Occipital lobe (tissue), 2 donors: ENCODE results near the gene AMZ1. TPM values are rescaled to one million over a fixed set of nuclear protein-coding genes. Genes with fewer than 3 reads are reported as not detected.

Source experiments
- DNase-seq: peaks from one replicate; lab custom pipeline; 2025; lab: John Stamatoyannopoulos, UW
- total RNA-seq: library from RNA; depleted of rRNA; stranded (reverse); fragments of >200 nt; gene quantifications from one replicate; pipeline ENCODE4 v1.2.3, GENCODE V29; 2014

Gene AMZ1, protein sequence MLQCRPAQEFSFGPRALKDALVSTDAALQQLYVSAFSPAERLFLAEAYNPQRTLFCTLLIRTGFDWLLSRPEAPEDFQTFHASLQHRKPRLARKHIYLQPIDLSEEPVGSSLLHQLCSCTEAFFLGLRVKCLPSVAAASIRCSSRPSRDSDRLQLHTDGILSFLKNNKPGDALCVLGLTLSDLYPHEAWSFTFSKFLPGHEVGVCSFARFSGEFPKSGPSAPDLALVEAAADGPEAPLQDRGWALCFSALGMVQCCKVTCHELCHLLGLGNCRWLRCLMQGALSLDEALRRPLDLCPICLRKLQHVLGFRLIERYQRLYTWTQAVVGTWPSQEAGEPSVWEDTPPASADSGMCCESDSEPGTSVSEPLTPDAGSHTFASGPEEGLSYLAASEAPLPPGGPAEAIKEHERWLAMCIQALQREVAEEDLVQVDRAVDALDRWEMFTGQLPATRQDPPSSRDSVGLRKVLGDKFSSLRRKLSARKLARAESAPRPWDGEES
- 2.2 TPM for total RNA-seq

DNA sequence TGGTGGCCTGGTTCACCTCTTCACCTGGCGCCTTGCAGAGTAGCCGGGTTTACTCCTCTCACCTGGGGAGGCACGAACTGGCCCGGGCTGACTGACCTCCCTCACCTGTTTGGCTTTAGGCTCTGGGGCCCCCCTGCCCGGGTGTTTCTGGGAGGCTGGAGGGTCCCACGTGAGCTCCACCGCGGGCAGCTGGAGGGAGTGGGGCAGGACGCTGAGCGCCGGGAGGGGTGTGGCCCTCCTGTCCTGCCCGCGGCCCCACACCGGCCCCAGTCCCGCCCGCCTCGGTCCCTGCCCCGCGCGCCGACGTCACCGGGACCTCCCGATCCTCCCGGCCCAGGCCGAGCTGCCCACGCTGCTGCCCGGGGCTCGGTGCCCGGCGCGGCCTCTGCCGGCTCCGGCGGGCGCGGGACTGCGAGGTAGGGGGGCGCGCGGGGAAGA lies at the start of gene AMZ1:
TSS of gene AMZ1 (plus strand) at position 322 of the 438 bp plus-strand sequence. CDS start 12,250 bp downstream, outside the sequence.
- DNase-seq, result no peak

DNA sequence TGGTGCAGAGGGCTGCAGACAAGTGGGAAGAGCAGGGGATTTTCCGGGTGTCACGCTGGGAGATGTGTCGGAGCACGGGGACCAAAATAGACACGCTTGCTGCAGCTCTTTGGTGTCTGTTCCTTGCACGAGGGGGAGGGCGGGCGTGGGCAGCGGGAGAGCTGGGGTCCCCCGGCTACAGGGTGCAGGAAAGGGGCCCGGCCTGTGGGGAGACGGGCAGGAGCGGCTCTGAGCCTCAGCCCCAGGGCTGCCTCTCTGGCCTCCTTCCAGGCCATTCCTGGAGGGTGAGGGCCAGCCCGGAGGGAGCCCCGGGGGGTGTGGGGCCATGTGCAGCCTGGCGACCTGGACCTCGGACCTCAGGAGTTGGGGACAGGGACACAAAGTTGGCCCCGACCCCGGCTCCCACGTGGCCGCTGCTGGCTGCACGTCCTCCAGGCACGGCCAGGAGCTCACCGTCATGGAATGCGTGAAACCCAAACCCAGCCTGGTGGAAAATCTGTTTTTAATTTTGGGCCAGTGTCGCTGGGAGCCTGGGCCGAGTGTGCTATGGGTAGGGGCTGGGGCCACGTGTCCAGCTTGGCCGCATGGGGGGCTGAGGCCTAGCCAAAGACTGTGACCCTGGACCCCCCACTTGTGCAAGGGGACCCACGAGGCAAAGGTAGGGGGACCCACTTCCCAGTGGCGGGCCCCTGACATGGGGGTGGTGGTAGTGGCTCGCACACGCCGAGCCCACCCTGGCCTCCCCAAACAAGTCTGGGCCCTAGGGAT lies 49.6 kb upstream of the AMZ1 start:
- DNase-seq, result peak; percentile 40

DNA sequence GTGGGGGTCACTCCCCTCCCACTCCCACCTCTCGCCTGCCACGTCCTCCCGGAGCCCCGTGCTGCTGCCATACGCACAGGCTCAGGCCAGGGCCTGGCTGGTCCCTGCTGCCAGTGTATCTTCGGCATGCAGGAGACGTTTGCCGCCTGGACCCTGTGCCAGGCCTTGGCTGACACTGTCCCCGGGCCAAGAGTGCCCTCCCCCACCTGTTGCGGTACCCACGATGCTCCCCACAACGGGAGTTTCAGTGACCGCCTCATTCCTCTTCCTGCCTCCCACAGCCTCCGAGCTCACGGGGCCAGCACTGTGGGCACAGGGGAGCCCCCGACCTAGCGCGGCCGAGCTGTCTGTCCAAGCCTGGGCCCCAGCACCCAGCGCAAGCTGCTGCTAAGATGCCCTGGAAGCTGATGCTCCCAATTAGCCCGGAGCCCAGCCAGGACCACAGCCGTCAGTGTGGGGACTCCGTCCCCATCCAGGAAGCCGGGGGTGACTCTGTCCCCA lies 48.8 kb upstream of the AMZ1 start:
- DNase-seq, result no peak

DNA sequence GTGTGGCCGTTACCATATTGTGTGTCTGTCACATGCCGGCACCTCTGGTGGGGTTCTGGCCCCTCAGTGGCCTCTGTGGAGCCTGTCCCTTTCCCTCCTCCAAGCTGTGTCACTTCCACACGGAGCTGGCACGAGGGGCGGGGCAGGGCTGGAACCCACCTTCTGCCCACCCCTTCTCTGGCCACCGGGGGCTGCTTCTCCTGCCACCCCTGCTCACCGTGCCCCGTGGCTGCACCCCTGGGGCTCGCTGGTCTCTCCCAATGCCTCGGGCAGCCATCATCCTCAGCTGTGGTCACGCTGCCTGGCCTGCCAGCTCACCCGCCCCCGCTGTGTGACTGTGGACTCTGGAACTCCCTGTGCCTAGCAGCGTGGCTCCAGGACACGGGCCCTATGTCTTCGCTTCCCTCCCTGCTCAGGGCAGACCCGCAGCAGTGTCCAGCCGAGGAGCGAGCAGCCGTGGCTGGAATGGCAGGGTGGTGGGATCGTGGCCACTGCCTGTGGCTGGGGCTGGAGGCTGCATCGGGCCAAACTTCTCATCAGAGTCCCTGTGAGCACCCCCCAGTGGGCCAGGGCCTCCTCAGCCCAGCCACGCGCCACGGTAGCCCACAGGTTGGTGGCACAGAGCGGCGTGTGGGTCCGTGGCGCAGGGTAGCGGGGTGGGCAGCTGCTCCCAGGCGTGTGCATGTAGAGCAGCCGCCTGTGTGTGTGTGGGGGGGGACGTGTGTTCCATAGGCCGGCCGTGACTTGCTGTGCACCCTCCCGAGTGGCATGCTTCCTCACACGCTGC lies 48.1 kb upstream of the AMZ1 start:
- no peak for DNase-seq

DNA sequence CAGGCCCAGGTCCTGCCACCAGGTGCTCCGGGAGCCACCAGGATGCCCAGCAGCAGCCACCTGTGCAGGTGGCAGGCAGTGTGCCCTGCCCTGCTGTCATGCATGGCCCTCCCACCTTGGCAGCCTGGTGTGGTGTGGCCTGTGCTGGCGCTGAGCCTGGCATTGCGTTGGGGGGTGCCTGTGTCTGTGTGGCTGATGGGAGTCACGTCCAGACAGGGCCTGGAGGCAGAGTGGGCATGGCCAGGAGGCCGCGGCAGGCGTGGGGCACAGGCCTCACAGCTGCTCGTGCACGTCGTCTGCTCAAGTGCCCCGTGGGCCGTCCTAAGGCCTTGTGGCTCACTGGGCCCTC lies 47.5 kb upstream of the AMZ1 start:
- DNase-seq, result no peak

DNA sequence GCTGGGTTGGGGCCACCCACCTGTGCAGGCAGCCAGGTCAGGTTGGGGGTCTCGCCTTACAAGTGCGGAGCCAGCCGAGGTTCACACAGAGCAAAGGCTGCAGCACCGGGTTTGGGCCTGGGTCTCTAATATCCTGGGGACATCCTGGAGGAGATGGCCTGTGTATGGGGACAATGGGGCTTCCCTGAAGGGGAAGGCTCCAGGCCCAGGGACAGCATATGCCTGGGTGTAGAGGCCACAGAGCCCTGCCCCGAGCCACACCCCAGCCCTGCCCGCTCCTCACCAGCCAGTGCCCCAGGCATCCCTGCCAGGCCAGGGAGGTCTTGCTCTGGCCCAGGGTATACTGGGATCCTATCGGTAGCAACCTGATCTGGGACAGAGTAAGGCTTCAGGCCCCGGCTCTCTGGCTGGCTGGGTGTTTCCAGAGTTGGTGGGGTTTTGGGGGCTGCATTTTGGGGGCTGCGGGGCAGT lies 47.1 kb upstream of the AMZ1 start:
- DNase-seq, result no peak

DNA sequence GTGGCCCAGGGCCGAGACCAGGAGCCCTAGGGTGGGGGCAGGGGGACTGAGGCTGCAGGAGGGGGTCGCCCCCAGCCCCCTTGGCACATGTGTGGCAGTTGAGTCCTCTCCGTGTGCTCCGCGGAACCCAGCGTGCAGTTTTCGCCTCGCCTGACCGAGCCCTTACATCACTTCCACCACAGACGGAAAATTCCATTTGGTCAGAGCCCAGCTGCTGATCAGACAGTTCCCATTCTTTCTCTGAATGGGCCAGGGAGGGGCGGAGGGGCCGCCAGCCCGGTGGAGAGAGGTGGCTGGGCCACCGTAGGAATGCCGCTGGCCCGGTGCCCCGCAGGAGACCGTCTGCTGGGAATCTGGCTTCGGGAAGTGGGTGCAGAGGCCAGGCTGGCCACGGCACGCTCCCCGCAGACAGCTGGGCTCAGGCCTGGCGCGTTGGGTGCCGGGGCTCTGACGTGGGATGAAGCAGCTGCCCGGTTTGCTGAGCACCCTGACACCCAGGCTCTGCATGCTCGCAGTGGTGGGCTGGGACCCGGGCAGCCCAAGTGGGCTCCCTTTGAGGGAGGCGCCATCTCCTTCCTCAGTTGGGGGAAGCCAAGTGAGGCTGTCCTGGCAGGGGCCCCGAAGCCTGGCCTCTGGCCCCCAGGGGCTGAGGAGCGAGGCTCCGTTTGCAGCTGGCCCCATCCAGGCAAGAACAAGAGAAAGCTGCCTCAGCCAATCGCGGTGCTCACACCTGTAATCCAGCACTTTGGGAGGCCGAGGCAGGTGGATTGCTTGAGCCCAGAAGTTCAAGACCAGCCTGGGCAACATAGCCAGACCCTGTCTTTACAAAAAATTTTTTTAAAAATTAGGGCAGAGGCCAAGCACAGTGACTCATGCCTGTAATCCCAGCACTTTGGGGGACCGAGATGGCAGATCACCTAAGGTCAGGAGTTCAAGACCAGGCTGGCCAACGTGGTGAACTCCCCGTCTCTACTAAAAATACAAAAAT lies 46.3 kb upstream of the AMZ1 start:
- DNase-seq, result peak; percentile 81

DNA sequence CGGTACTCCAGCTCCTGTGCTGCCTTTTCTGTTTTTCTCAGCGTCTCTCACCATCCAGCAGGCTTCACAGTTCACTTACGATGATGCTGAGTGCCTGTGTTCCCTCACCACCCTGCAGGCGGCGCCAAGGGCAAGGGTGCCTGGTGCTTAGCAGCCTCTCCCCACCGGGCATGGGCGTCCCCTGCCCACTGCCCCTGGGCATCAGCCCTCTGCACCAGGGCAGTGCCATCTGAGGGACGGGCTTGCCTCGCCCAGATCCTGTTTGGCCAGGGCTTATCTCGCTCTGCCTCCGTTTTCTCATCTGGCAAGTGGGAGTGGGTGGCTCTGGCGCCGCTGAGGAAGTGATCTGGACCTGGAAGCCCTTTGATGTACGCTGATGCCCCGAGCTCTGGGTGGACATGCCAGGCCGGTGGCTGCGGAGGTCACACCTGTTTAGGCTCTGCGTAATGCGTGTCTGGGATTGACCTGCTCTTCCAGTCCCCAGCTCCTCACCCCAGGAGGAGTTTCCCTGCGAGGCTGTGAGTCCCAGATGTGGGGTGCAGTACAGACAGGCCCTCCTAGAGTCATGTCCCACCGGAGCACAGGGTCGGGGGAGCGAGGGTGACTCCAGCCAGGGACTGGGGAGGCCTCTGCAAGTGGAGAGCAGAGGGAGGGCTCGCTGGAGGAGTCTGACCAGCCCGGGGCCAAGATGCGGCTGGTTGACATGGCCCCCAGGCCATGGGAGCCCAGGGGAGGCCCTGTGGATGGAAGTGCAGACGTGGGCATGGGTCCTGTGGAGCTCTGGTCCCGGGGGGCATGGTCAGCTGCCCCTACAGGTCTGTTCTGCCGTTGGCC lies 44.4 kb upstream of the AMZ1 start:
- no peak for DNase-seq

DNA sequence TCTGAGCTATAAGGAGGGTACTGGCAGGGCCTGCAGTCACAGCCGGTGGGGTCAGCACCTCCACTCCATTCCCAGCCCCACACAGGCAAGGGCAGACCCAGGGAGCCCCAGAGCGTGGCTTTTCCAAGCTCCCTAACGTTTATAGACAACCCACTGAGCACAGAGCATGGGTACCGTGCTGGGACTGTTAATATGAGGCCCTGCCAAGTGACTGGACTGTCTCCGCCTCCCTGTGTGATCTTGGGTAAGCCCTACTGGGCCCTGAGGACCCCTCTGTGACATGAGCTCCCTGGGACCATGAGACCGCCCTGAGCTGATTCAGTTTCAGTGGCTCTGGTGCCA lies 43.8 kb upstream of the AMZ1 start:
- DNase-seq, result no peak

DNA sequence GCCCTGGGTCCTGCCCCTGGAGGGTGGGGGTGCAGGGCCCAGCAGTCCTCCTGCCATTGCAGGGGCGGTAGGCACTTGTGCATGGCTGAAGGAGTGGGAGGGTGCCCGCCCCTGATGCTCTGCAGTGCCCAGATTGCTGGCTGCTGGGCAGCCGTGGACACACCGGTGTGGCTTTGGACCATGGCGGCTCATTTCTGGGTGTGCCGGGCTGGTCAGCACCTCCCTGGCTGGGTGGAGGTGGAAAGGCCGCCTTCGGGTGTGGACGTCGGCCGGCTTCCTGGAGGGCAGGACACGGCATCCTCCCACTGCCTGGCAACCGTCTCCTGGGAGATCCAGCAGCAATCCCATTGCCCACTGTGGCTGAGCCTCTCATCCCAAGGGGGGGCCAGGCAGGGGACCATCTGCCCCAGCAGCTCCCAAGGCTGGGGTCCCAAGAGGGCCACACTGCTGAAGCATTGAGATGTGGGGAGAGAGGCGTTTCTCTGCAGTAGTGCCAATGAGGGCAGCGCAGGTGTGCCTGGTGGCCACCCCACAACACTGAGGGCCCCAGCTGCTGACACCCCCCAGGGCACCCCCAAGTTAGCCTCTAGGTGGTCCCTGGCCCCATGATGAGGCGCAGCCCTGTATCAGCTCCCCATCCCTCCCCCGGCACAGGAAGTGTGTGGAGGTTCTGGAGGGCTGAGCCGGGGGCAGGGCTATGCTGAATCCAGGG lies 43.3 kb upstream of the AMZ1 start:
- no peak for DNase-seq

DNA sequence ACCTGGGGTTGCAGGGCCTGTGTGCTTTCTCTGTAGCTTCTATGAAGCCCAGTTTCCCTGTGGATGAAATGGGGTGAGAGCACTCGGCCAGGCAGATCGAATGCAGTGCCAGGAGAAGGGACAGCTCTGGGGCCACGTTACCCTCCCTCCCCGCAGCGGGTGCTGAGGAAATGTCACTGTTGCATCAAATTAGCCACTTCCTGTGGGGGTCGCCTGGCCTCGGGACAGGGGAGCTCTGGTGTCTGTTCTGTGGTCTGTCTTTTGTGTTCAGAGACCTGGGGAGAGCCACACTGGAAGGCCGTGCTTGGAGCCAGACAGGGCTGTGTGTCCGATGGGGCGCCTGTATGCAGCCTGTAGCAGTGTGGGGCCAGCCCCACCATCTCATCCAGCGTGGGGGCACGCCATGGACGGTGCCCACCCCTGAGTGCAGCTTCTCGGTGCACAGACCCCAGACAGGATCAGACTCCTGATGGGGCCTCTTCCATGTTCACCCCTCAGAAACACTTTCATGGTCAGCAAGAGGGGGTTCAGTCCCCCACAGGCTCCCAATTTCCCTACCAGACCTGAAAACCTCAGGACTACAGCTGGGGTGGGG lies 42.6 kb upstream of the AMZ1 start:
- no peak for DNase-seq

DNA sequence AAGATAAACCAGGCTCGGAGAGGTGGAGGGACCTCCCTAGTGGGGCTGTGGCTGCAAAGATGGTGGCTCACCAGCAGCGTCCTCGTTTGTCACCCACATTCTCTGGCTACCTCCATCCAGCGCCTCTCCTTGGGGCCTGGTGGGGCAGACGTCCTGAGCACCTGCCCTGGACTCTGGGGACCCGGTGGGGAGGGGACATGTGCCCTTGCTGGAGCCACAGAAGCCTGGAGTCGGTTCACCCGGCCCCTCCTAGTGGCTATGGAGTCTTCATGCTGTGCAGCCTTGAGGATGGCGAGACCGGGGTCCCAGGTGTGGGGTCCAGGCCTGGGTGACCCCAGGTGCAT lies 41.7 kb upstream of the AMZ1 start:
- no peak for DNase-seq

DNA sequence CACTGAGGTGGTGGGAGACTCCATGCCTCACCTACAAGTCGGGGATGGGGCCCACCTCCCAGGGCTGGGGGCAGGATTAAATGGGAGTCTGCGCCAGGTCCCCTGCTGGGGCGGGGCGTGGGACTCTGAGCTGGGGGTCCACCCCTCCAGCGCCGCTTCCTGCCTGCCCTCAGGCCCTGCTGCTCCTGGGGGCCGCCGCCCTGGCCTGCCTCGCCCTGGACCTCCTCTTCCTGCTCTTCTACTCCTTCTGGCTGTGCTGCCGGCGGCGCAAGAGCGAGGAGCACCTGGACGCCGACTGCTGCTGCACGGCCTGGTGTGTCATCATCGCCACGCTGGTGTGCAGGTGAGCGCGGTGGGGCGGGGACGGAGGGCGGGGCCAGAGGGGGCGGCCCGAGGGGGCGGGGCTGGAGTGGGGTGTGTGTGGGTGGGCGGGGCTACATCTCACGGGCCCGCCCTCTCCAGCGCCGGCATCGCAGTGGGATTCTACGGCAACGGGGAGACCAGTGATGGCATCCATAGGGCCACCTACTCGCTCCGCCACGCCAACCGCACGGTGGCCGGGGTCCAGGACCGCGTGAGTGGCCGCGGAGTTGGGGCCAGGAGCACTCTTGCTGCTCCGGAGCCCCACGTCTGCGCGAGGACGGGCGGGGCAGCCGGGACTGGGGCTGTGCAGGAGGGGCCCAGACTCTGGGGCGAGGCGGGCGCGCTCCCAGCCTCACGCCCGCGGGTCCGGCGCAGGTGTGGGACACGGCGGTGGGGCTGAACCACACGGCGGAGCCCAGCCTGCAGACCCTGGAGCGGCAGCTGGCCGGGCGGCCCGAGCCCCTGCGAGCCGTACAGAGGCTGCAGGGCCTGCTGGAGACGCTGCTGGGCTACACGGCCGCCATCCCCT lies 41.1 kb upstream of the AMZ1 start:
- no peak for DNase-seq

DNA sequence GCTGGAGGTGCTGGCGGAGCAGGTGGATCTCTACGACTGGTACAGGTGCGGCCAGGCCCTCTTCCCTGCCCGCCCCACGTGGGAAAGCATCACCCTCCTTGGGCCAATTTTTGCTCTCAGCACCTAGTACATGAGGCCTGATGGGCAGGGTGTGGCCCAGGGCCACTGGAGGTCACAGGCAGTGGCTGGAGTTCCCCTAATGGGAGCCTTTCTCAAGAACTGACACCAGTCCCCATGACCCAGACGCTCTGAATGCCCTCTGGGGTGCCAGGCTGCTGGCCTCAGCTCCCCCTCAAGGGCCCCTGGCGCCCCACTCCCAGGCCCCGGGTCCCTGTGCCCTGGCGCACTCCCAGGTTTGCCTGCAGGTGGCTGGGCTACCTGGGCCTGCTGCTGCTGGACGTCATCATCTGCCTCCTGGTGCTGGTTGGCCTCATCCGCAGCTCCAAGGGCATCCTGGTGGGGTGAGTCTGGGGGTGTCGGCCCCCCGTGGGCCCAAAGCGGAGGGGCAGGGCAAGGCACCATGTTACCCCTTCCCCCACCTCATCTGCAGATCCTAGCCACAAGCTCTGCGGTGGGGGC lies 40.3 kb upstream of the AMZ1 start:
- no peak for DNase-seq

DNA sequence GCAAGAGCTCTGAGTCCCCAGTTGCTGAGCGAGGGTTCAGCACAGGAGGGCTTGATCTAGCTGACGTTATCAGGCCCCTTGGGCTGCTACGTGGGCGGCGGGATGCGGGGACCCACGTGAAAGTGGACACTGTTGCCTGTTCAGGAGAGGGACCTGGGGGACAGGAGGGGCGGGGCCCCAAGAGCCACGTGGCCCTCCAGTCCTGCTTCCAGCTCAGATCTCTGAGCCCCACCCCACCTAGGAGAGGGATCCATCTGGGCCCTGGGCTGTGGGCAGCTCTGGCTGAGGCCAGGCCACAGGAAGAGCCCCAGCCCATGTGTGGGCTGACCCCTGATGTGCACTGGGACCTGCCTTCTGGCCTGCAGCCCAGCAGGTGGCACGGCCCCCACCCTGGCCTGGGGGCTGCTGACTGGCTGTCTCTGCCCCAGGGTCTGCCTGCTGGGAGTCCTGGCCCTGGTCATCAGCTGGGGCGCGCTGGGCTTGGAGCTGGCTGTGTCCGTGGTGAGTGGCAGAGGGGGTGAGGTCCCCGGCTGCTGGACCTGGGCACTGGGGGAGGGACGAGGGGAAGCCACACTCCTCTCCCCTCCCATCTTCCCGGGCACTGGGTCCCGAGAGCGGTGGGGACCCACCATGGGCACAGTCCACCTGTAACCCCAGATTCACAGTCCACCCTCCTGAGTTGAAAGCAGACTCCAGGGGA lies 38.7 kb upstream of the AMZ1 start:
- DNase-seq, result no peak

DNA sequence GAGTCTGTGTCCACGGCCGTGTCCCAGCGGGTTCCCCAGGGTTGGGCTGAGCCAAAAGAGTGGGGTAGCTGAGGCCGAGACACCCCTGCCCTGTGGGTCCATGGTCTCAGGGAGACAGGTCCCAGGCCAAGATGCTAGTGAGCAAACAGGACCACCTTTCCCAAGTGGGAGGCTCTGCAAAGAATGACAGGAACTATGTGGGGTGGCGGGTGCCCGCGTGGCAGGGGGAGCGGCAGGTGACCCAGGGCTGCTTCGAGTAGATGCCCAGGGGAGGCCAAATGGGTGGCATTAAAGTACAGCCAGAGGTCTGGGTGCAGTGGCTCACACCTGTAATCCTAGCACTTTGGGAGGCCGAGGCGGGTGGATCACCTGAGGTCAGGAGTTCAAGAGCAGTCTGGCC lies 38.0 kb upstream of the AMZ1 start:
- no peak for DNase-seq

DNA sequence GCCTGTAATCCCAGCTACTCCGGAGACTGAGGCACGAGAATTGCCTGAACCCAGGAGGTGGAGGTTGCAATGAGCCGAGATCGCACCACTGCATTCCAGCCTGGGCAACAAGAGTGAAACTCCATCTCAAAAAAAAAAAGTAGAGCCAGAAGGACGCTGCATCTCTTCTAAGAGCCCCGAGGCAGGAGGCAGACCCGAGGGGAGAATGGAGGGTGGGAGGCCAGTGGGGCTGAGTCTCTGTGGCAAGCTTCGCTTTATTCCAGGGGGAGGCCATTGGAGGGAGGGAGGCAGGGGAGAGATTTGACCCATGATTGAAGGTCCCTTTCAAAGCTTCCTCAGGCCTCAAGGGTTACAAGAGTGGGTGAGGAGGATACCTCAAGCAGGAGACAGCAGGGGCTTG lies 37.6 kb upstream of the AMZ1 start:
- no peak for DNase-seq
